Measurements from ENCODE around the gene OBSCN. TPM values are rescaled to one million over a fixed set of nuclear protein-coding genes. Genes with fewer than 3 reads are reported as not detected.

Gene OBSCN
- total RNA-seq, 1 experiment from 2014 or later, result 5.6 TPM

DNA sequence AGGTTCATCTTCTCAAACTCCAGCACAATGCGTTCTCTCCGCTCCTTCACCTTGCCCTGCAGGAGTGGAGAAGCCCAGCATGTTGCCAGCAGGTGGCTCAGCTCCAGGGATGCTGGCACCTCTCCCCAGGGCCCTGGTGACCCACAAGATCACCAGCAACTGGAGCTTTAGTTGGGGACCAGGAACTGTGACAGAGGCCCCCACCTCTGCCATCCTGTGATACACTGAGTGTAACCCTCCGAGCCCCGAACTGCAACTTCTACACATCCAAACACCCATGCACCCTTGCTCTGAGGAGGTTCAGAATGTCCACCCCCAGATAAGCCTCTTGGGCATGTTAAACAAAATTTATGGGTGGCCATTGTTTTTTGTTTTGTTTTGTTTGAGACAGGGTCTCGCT, 203.3 kb downstream of the OBSCN start:
- ChIA-PET POLR2A (no interaction called here), CTCF (no interaction called here)
- intact Hi-C loops (cut with micrococcal nuclease; ENCODE audit: unreplicated experiment), result no loop called here
- no TSS peak for BruUV-seq (replicated peaks)
- peaks cover 31% of the 10 kb centered on the region for H3K36me3 Mint-ChIP-seq (ENCODE audit: insufficient read depth, unreplicated experiment)
- H3K9me3 Mint-ChIP-seq (ENCODE audit: unreplicated experiment), result no peaks in the 10 kb centered on the region
- Histone ChIP-seq H3K4me3 (ENCODE audit: low read depth, low read length) (no peak overlapping the region), H3K27me3 (replicated peaks; ENCODE audit: control insufficient read depth, insufficient read depth, low read length) (no peaks in the 10 kb centered on the region), H3K4me1 (peaks cover 14% of the 10 kb centered on the region), H3K36me3 (ENCODE audit: control insufficient read depth, insufficient read depth, low read length) (no peaks in the 10 kb centered on the region), H3K9me3 (no peaks in the 10 kb centered on the region)
- no peak for DNase-seq
- H3K4me1 Mint-ChIP-seq (ENCODE audit: low read depth, unreplicated experiment), result peaks cover 8% of the 10 kb centered on the region
- H3K27me3 Mint-ChIP-seq (ENCODE audit: insufficient read depth, unreplicated experiment), result no peaks in the 10 kb centered on the region
- no peak overlapping the region for H3K4me3 Mint-ChIP-seq (ENCODE audit: unreplicated experiment)
- TF ChIP-seq, protein P1, sequence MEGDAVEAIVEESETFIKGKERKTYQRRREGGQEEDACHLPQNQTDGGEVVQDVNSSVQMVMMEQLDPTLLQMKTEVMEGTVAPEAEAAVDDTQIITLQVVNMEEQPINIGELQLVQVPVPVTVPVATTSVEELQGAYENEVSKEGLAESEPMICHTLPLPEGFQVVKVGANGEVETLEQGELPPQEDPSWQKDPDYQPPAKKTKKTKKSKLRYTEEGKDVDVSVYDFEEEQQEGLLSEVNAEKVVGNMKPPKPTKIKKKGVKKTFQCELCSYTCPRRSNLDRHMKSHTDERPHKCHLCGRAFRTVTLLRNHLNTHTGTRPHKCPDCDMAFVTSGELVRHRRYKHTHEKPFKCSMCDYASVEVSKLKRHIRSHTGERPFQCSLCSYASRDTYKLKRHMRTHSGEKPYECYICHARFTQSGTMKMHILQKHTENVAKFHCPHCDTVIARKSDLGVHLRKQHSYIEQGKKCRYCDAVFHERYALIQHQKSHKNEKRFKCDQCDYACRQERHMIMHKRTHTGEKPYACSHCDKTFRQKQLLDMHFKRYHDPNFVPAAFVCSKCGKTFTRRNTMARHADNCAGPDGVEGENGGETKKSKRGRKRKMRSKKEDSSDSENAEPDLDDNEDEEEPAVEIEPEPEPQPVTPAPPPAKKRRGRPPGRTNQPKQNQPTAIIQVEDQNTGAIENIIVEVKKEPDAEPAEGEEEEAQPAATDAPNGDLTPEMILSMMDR (IDR thresholded peaks at IDR 0.05; ENCODE audit: insufficient read depth in 1 of 2, low read depth in 1 of 2, low read length in 1 of 2, severe bottlenecking in 1 of 2, unreplicated experiment in 1 of 2), result no peak
- H3K27ac Mint-ChIP-seq (ENCODE audit: unreplicated experiment), result no peak overlapping the region

DNA sequence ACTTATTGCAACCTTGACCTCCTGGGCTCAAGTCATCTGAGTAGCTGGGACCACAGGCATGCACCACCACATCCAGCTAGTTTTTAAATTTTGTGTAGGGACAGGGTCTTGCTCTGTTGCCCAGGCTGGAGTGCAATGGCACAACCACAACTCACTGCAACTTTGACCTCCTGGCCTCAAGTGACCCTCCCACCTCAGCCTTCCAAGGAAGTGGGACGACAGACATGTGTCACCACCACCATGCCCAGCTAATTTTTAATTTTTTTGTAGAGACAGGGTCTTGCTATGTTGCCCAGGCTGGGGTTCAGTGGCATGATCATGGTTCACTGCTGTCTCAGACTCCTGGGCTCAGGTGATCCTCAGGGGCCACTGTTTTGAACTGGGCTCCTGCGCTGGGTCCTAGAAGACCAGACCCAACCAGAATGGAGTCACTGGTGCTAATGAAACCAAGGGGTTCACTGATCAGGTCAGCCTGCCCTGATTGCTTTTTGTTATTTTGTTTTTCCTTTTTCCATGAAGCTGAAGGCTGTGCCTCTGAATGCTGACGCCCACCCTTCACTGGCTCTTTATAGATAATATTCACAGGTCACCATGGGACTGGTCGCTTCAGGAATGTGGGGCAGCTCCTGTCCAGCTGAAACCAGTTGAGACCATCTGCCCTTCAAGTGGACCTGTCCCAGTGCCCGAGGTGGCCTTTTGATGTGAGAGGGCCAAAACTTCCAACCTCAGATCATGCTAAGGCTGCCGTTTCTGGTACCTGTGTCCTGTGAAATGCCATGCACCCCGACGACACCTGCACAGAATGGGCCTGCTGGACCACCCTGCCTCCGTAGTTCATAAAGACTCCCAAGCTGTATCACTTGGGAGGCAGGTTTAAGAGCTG, 203.9 kb downstream of the OBSCN start:
- CTCF ChIA-PET, result interaction anchor here (0.6 kb wide), 1 partner anchor 325 kb away, joined by 5 read pairs; no protein-coding TSS in a partner anchor
- Mint-ChIP-seq H3K4me3 (ENCODE audit: unreplicated experiment) (no peak overlapping the region), H3K36me3 (ENCODE audit: insufficient read depth, unreplicated experiment) (peaks cover 31% of the 10 kb centered on the region), H3K9me3 (ENCODE audit: unreplicated experiment) (no peaks in the 10 kb centered on the region), H3K4me1 (ENCODE audit: low read depth, unreplicated experiment) (peaks cover 8% of the 10 kb centered on the region), H3K27me3 (ENCODE audit: insufficient read depth, unreplicated experiment) (no peaks in the 10 kb centered on the region), H3K27ac (ENCODE audit: unreplicated experiment) (no peak overlapping the region)
- POLR2A ChIA-PET, result no interaction called here
- no TSS peak for BruUV-seq (replicated peaks)
- DNase-seq, result no peak
- TF ChIP-seq, protein P1 (IDR thresholded peaks at IDR 0.05; ENCODE audit: insufficient read depth in 1 of 2, low read depth in 1 of 2, low read length in 1 of 2, severe bottlenecking in 1 of 2, unreplicated experiment in 1 of 2), result no peak
- Histone ChIP-seq H3K36me3 (ENCODE audit: control insufficient read depth, insufficient read depth, low read length) (no peaks in the 10 kb centered on the region), H3K27me3 (replicated peaks; ENCODE audit: control insufficient read depth, insufficient read depth, low read length) (no peaks in the 10 kb centered on the region), H3K4me1 (peaks cover 14% of the 10 kb centered on the region), H3K9me3 (no peaks in the 10 kb centered on the region), H3K4me3 (ENCODE audit: low read depth, low read length) (no peak overlapping the region)
- intact Hi-C loops (cut with micrococcal nuclease; ENCODE audit: unreplicated experiment), result no loop called here

DNA sequence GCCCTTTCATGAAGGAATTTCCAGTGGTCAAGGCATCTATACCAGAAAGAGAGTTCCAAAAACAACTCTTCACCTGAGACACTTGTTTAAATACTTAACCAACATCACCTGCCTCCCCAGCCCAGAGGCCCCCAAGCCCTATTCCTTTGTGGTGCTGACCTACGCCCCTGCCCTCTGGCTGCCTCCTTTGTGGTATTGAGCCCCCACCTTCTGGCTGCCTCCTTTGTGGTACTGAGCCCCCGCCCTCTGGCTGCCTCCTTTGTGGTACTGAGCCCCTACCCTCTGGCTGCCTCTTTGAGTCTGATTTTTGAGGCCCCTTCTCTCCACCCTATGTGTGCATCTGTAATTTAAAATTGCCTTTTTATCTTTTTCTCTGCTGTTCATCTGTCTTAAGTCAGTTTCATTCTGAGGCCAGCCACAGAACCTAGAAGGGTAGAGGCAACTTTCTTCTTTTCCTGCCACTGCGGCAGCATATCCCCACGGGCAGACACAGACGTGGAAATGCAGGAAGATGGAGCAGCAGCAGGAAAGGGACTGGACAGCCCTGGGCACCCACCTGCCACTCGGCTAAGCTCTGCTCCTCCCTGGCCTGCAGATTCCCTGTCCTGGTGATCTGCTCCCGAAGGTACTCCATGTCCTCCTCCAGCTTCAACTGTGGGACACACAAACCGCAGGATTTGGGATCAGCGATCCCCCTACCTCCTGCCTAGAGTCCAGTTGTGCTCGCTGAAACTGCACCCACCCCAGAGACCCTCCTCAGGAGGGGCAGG, 205.6 kb downstream of the OBSCN start:
- intact Hi-C loops (cut with micrococcal nuclease; ENCODE audit: unreplicated experiment), result no loop called here
- POLR2A ChIA-PET, result no interaction called here
- H3K4me1 Mint-ChIP-seq (ENCODE audit: low read depth, unreplicated experiment), result peaks cover 19% of the 10 kb centered on the region

More for the DNA sequence above, 205.6 kb downstream of the OBSCN start:
- TF ChIP-seq, protein P1 (IDR thresholded peaks at IDR 0.05; ENCODE audit: insufficient read depth in 1 of 2, low read depth in 1 of 2, low read length in 1 of 2, severe bottlenecking in 1 of 2, unreplicated experiment in 1 of 2), result no peak
- Histone ChIP-seq H3K9me3 (no peaks in the 10 kb centered on the region), H3K4me3 (ENCODE audit: low read depth, low read length) (no peak overlapping the region), H3K27me3 (replicated peaks; ENCODE audit: control insufficient read depth, insufficient read depth, low read length) (no peaks in the 10 kb centered on the region), H3K4me1 (peaks cover 18% of the 10 kb centered on the region), H3K36me3 (ENCODE audit: control insufficient read depth, insufficient read depth, low read length) (no peaks in the 10 kb centered on the region)
- no peak for DNase-seq
- CTCF ChIA-PET, result no interaction called here
- no TSS peak for BruUV-seq (replicated peaks)
- H3K36me3 Mint-ChIP-seq (ENCODE audit: insufficient read depth, unreplicated experiment), result peaks cover 38% of the 10 kb centered on the region
- H3K27me3 Mint-ChIP-seq (ENCODE audit: insufficient read depth, unreplicated experiment), result no peaks in the 10 kb centered on the region
- H3K9me3 Mint-ChIP-seq (ENCODE audit: unreplicated experiment), result no peaks in the 10 kb centered on the region
- H3K4me3 Mint-ChIP-seq (ENCODE audit: unreplicated experiment), result no peak overlapping the region
- H3K27ac Mint-ChIP-seq (ENCODE audit: unreplicated experiment), result no peak overlapping the region
